ENCODE data around the gene BORA. TPM values are rescaled to one million over a fixed set of nuclear protein-coding genes. Genes with fewer than 3 reads are reported as not detected.
A peak's percentile ranks its signal among the peaks of the same experiment; 100 is the strongest.

Gene BORA
- total and polyA plus RNA-seq, 10 of the 15 experiments (the other 5 are each of a cell fraction or from before 2014, with no cell fraction given), result 15.1 to 38.7 (median 23.2) TPM

GRCh38 chr13:72726726-72727416 lies 852 bp upstream of the BORA start:
- H3K79me2 ChIP-seq (ENCODE audit: control insufficient read depth, insufficient read depth, low read length), result peaks cover 85% of the 10 kb centered on the region
- H3K27me3 ChIP-seq (replicated peaks in 1 of 2; ENCODE audit: control insufficient read depth in 2 of 2, insufficient read depth in 2 of 2, low read length in 1 of 2), result no peaks in the 10 kb centered on the region
- peak overlapping the region; percentile 89 for H3K27ac ChIP-seq (ENCODE audit: control insufficient read depth, insufficient read depth)
- ChIA-PET POLR2A (interaction anchor here (0.6 to 1.1 kb wide), 3 partner anchors 57 to 349 kb away, joined by 3 to 4 read pairs (median 4); no protein-coding TSS in a partner anchor), SMC1A (ENCODE audit: uncharacterized antibody, unreplicated experiment) (no interaction called here), CTCF (no interaction called here), RAD21 (ENCODE audit: unreplicated experiment) (no interaction called here)
- no peaks in the 10 kb centered on the region for H4K20me1 ChIP-seq (ENCODE audit: control insufficient read depth, insufficient read depth)
- peaks cover 12% of the 10 kb centered on the region for H3K4me1 ChIP-seq (ENCODE audit: control insufficient read depth, insufficient read depth, low read length)
- intact Hi-C loops (cut with micrococcal nuclease; ENCODE audit: unreplicated experiment) (loop anchor here (2.0 kb wide), 1 partner anchor 54 kb away; the partner anchor contains the start of gene DIS3), in situ Hi-C loops (cut with MboI) (no loop called here)
- no peak for DNase-seq (ENCODE audit: low read depth, low spot score)
- peak; percentile 40 for ATAC-seq
- no peaks in the 10 kb centered on the region for H3K9me3 ChIP-seq (replicated peaks; ENCODE audit: control insufficient read depth, insufficient read depth, low read length)
- peak overlapping the region; percentile 90 for H3K4me3 ChIP-seq
- H2AFZ ChIP-seq (ENCODE audit: control insufficient read depth, low read depth, low read length), result peak overlapping the region; percentile 93
- BruUV-seq (replicated peaks), result no TSS peak
- WGBS (ENCODE audit: insufficient coverage, insufficient replicate concordance, low lambda C conversion rate, missing lambda C conversion rate), result 2% methylated on average over 34 of the region's 49 CpGs
- peak overlapping the region; percentile 80 for H3K4me2 ChIP-seq (ENCODE audit: control insufficient read depth, insufficient read depth)
- H3K36me3 ChIP-seq (ENCODE audit: control insufficient read depth in 2 of 2, insufficient read depth in 2 of 2, low read length in 1 of 2), result peaks cover 0 to 2% of the 10 kb centered on the region in 2 experiments; a peak in 1 of 4 replicates
- FAIRE-seq, result peak; percentile 18
- peak overlapping the region; percentile 92 for H3K9ac ChIP-seq (ENCODE audit: control insufficient read depth, insufficient read depth, low read length)
- TF ChIP-seq RFX5 (IDR thresholded peaks at IDR 0.05; ENCODE audit: low read depth, low read length) (no peak), MYB (IDR thresholded peaks at IDR 0.05; ENCODE audit: borderline replicate concordance, low read depth, low read length) (no peak), JUND (IDR thresholded peaks at IDR 0.05; ENCODE audit: low read depth, low read length) (no peak), IRF4 (IDR thresholded peaks at IDR 0.05; ENCODE audit: low read depth, low read length) (0 out of 2 replicates have a peak, but pooled peaks have one; percentile 8), ESRRA (IDR thresholded peaks at IDR 0.05; ENCODE audit: low read length) (no peak), GATAD2B (conservative IDR thresholded peaks at IDR 0.05; ENCODE audit: low read depth) (no peak), SRF (IDR thresholded peaks at IDR 0.05; ENCODE audit: low read depth in 2 of 2, low read length in 2 of 2) (0 out of 4 replicates have a peak, but pooled peaks of 1 of the 2 experiments have one; percentile 9), STAT3 (IDR thresholded peaks at IDR 0.05; ENCODE audit: low read depth, low read length) (no peak), PRDM15 (CRISPR knock-in tag; IDR thresholded peaks at IDR 0.05) (no peak), MEF2A (IDR thresholded peaks at IDR 0.05; ENCODE audit: insufficient read depth, low read depth, low read length) (no peak), CBFB (IDR thresholded peaks at IDR 0.05; ENCODE audit: low read depth) (peak; percentile 13; the same call in 1 of the 2 replicates), CEBPB (IDR thresholded peaks at IDR 0.05; ENCODE audit: borderline replicate concordance in 1 of 2, low read depth in 2 of 2, low read length in 2 of 2) (no peak)
- TF ChIP-seq, protein P1, sequence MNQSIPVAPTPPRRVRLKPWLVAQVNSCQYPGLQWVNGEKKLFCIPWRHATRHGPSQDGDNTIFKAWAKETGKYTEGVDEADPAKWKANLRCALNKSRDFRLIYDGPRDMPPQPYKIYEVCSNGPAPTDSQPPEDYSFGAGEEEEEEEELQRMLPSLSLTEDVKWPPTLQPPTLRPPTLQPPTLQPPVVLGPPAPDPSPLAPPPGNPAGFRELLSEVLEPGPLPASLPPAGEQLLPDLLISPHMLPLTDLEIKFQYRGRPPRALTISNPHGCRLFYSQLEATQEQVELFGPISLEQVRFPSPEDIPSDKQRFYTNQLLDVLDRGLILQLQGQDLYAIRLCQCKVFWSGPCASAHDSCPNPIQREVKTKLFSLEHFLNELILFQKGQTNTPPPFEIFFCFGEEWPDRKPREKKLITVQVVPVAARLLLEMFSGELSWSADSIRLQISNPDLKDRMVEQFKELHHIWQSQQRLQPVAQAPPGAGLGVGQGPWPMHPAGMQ (IDR thresholded peaks at IDR 0.05; ENCODE audit: borderline replicate concordance), result no peak
- TF ChIP-seq, protein P2, sequence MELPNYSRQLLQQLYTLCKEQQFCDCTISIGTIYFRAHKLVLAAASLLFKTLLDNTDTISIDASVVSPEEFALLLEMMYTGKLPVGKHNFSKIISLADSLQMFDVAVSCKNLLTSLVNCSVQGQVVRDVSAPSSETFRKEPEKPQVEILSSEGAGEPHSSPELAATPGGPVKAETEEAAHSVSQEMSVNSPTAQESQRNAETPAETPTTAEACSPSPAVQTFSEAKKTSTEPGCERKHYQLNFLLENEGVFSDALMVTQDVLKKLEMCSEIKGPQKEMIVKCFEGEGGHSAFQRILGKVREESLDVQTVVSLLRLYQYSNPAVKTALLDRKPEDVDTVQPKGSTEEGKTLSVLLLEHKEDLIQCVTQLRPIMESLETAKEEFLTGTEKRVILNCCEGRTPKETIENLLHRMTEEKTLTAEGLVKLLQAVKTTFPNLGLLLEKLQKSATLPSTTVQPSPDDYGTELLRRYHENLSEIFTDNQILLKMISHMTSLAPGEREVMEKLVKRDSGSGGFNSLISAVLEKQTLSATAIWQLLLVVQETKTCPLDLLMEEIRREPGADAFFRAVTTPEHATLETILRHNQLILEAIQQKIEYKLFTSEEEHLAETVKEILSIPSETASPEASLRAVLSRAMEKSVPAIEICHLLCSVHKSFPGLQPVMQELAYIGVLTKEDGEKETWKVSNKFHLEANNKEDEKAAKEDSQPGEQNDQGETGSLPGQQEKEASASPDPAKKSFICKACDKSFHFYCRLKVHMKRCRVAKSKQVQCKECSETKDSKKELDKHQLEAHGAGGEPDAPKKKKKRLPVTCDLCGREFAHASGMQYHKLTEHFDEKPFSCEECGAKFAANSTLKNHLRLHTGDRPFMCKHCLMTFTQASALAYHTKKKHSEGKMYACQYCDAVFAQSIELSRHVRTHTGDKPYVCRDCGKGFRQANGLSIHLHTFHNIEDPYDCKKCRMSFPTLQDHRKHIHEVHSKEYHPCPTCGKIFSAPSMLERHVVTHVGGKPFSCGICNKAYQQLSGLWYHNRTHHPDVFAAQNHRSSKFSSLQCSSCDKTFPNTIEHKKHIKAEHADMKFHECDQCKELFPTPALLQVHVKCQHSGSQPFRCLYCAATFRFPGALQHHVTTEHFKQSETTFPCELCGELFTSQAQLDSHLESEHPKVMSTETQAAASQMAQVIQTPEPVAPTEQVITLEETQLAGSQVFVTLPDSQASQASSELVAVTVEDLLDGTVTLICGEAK (IDR thresholded peaks at IDR 0.05; ENCODE audit: borderline replicate concordance), result no peak
